Smooth muscle cell of the coronary artery (primary cell): ENCODE results near the gene CMBL. TPM values are rescaled to one million over a fixed set of nuclear protein-coding genes. Genes with fewer than 3 reads are reported as not detected.

ENCODE experiments used
- total RNA-seq: library from RNA; depleted of rRNA; stranded (reverse); fragments of >200 nt; gene quantifications from 2 replicates; pipeline ENCODE4 v1.2.3, GENCODE V29; 2014; ENCODE audit warnings: low replicate concordance

CMBL gene
- 6.2 and 21.6 TPM in 2 replicates for total RNA-seq

DNA sequence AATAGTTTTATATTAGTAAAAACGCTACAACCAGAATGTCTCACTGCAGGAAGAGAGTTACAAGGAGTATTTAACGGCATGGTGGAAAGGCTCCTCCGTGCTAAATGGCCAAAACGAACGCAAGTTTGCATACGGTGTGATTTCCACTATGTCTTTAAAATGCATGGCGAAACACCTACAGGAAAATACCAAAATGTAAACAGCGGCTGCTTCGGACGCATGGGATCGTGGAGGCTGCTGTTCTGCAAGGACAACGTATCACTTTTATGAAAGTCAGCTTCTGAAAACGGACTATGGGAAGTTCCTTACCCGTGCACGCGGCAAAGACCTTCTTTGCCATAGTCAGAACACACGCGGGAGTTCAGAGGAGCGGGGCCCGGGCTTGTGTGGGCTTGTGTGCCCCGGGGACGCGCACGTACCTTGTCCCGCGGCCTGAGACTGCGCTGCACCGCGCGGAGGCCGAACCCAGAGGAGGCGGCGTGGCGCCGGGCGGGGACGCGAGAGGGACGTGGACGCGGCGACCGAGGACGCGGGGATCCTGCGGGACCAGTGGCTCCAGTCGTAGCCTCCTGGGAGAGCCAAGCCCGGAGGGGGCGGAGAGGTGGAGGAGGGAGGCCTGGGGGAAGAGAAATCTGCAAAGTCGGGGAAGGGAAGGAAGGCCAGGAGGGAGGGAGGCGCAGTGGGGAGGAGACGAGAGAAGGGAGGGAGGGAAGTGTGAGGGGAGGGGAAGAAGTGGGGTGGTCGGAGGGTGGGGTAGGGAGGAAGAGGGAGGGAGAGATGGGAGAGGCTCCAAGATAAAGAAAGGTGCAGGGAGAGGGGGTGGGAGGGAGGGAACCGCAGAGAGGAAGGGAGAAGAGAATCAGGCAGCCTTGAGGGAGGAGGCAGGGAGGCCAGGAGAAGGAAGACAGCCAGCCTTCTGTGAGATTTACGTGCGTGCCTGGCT is at the start of gene CMBL:
Gene CMBL (minus strand): TSS at position 697 of the 943 bp plus-strand sequence. CDS start 17,140 bp downstream, outside the sequence.

DNA sequence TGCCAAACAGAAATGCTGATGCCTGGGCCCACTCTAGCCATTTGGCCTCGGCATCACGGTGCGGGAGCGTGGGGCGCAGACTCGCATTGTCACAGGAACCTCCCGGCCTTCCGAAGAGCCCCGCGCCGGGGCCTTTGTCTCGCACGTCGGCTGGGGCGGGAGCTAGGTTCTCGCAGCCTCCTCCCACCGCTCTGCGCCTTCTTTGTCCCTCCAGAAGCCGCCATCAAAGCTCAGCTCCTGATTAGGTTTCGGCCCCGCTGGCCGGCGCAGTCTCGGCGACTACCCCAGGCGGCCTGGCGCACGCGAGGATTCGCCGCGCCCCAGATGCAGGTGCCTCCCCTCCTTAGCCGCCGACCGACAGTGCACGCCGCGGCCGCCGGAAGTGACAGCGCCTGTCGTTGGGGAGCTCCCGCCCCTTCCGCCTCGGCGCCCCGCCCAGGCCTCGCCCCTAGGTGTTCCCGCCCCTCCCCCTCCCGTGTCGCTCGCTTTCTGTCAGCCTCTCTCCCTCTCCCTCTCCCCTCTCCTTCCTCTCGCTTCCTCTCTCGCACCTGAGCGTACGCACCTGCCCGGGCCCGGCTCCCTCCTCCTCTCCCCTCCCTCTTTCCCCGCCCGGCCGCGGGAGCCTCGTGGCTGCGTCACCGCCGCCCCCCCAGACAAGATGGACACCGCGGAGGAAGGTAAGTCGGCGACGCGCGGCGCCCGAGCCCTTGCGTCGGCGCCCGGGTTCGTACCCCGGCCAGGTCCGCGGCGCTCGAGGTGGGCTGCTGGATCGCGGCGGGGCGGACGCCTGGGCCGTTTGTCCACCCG is 45.7 kb upstream of the CMBL start, which contains the start of gene MARCHF6:
Gene MARCHF6 (plus strand): TSS at position 455 of the 807 bp plus-strand sequence. CDS start 204 bp downstream, at position 659.

DNA sequence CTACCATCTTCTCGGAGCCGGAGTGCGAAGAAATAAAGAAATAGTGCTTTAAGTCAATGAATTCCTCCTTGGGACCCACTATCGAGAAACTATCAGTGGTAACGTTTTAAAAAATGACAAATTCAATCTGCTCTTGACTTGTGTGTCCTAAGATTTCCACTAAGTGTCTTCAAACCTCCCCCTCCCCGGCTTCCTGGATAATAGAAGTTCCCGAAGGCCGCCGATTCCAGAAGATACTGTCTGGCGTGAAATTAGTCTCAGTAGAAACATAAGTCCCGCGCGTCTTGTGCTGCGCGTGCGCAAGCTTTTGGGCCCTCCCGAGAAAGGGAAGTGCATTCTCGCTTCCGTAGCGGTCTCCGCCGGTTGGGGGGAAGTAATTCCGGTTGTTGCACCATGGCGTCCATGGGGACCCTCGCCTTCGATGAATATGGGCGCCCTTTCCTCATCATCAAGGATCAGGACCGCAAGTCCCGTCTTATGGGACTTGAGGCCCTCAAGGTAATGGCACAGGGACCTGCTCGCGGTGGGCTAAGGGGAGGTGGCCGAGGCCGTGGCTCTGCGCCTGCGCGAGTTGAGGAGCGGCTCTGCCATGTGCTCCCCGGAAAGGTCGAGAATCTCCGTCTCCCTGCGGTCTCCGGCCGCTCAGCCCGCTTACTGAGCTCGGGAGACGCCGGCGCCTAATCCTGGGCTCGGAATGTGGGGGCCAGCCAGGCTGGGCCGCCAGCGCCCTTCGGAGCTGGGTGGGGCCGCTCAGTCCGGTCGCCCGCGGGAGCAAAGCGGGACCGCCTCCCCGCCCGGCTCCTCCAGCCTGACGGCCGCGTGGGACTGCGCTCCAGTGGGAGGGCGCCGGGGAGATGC is 57.5 kb downstream of the CMBL start, which contains the start of gene CCT5:
Gene CCT5 (plus strand): TSS at position 333 of the 858 bp plus-strand sequence. CDS start 61 bp downstream, at position 394.

Other genes starting within 250 kb of the CMBL start
- gene ATPSCKMT, start 58.0 kb downstream of the CMBL start, total RNA-seq, result 20.3 and 24.6 TPM in 2 replicates
- 466 and 512 TPM in 2 replicates for gene CCT5, start 57.6 kb downstream of the CMBL start, total RNA-seq
- gene MARCHF6, start 45.8 kb upstream of the CMBL start, total RNA-seq, result 42.5 and 105 TPM in 2 replicates
- gene ROPN1L, start 134.0 kb upstream of the CMBL start, total RNA-seq, result 0.15 TPM in 1 of 2 replicates, not detected in the other